ENCODE measurements around the gene SUPT4H1.

SUPT4H1 gene

GRCh38 chr17:58336456-58337209 lies 15.4 kb downstream of the SUPT4H1 start:
- Histone ChIP-seq H3K36me3 (ENCODE audit: insufficient read depth, low read depth, low read length) (no peaks in the 10 kb centered on the region), H3K9ac (ENCODE audit: low read depth, low read length) (peak overlapping the region; percentile 80; the same call in 1 of the 2 replicates), H3K4me1 (ENCODE audit: insufficient read depth, low read length) (peaks cover 23% of the 10 kb centered on the region), H3K9me3 (ENCODE audit: insufficient read depth, low read depth, low read length) (no peaks in the 10 kb centered on the region), H3K27me3 (ENCODE audit: insufficient read depth, low read length) (peaks cover 13% of the 10 kb centered on the region; the same call in 1 of the 2 replicates), H3K27ac (ENCODE audit: low read length) (peak overlapping the region; percentile 50), H3K4me3 (ENCODE audit: low read length) (no peak overlapping the region)

GRCh38 chr17:58335779-58336455 lies 16.1 kb downstream of the SUPT4H1 start:
- no peak overlapping the region for H3K9ac ChIP-seq (ENCODE audit: low read depth, low read length)
- no peak overlapping the region for H3K4me3 ChIP-seq (ENCODE audit: low read length)
- H3K27ac ChIP-seq (ENCODE audit: low read length) = no peak overlapping the region

GRCh38 chr17:58335061-58335731 lies 16.8 kb downstream of the SUPT4H1 start:
- Histone ChIP-seq H3K4me3 (ENCODE audit: low read length) (no peak overlapping the region), H3K27me3 (ENCODE audit: insufficient read depth, low read length) (peaks cover 13% of the 10 kb centered on the region; the same call in 1 of the 2 replicates), H3K27ac (ENCODE audit: low read length) (no peak overlapping the region), H3K36me3 (ENCODE audit: insufficient read depth, low read depth, low read length) (no peaks in the 10 kb centered on the region), H3K9ac (ENCODE audit: low read depth, low read length) (no peak overlapping the region), H3K4me1 (ENCODE audit: insufficient read depth, low read length) (peaks cover 23% of the 10 kb centered on the region), H3K9me3 (ENCODE audit: insufficient read depth, low read depth, low read length) (no peaks in the 10 kb centered on the region)

More at GRCh38 chr17:58335779-58336455, 16.1 kb downstream of the SUPT4H1 start:
- Histone ChIP-seq H3K27me3 (ENCODE audit: insufficient read depth, low read length) (peaks cover 13% of the 10 kb centered on the region; the same call in 1 of the 2 replicates), H3K4me1 (ENCODE audit: insufficient read depth, low read length) (peaks cover 23% of the 10 kb centered on the region), H3K9me3 (ENCODE audit: insufficient read depth, low read depth, low read length) (no peaks in the 10 kb centered on the region), H3K36me3 (ENCODE audit: insufficient read depth, low read depth, low read length) (no peaks in the 10 kb centered on the region)

GRCh38 chr17:58334661-58335060 lies 17.3 kb downstream of the SUPT4H1 start:
- H3K27ac ChIP-seq (ENCODE audit: low read length) = no peak overlapping the region

GRCh38 chr17:58334256-58334655 lies 17.7 kb downstream of the SUPT4H1 start:
- Histone ChIP-seq H3K36me3 (ENCODE audit: insufficient read depth, low read depth, low read length) (no peaks in the 10 kb centered on the region), H3K4me3 (ENCODE audit: low read length) (no peak overlapping the region), H3K9me3 (ENCODE audit: insufficient read depth, low read depth, low read length) (no peaks in the 10 kb centered on the region), H3K4me1 (ENCODE audit: insufficient read depth, low read length) (peaks cover 19% of the 10 kb centered on the region), H3K27me3 (ENCODE audit: insufficient read depth, low read length) (peaks cover 13% of the 10 kb centered on the region; the same call in 1 of the 2 replicates), H3K9ac (ENCODE audit: low read depth, low read length) (no peak overlapping the region), H3K27ac (ENCODE audit: low read length) (no peak overlapping the region)

More at GRCh38 chr17:58334661-58335060, 17.3 kb downstream of the SUPT4H1 start:
- Histone ChIP-seq H3K27me3 (ENCODE audit: insufficient read depth, low read length) (peaks cover 13% of the 10 kb centered on the region; the same call in 1 of the 2 replicates), H3K4me1 (ENCODE audit: insufficient read depth, low read length) (peaks cover 21% of the 10 kb centered on the region), H3K9me3 (ENCODE audit: insufficient read depth, low read depth, low read length) (no peaks in the 10 kb centered on the region), H3K4me3 (ENCODE audit: low read length) (no peak overlapping the region), H3K9ac (ENCODE audit: low read depth, low read length) (no peak overlapping the region), H3K36me3 (ENCODE audit: insufficient read depth, low read depth, low read length) (no peaks in the 10 kb centered on the region)

- H3K36me3 ChIP-seq (ENCODE audit: insufficient read depth, low read depth, low read length) = no peaks in the 10 kb centered on the region
- H3K9me3 ChIP-seq (ENCODE audit: insufficient read depth, low read depth, low read length) = no peaks in the 10 kb centered on the region
- no peak overlapping the region for H3K27ac ChIP-seq (ENCODE audit: low read length)
- H3K4me1 ChIP-seq (ENCODE audit: insufficient read depth, low read length) = peaks cover 19% of the 10 kb centered on the region
- H3K9ac ChIP-seq (ENCODE audit: low read depth, low read length) = no peak overlapping the region
- H3K4me3 ChIP-seq (ENCODE audit: low read length) = no peak overlapping the region
- H3K27me3 ChIP-seq (ENCODE audit: insufficient read depth, low read length) = peaks cover 13% of the 10 kb centered on the region; the same call in 1 of the 2 replicates
These were observed 18.2 kb downstream of the SUPT4H1 start for GRCh38 chr17:58333736-58334207.

GRCh38 chr17:58332778-58333735 lies 18.9 kb downstream of the SUPT4H1 start:
- H3K9me3 ChIP-seq (ENCODE audit: insufficient read depth, low read depth, low read length) = no peaks in the 10 kb centered on the region
- H3K36me3 ChIP-seq (ENCODE audit: insufficient read depth, low read depth, low read length) = no peaks in the 10 kb centered on the region
- H3K4me3 ChIP-seq (ENCODE audit: low read length) = no peak overlapping the region
- H3K27ac ChIP-seq (ENCODE audit: low read length) = no peak overlapping the region
- peaks cover 13% of the 10 kb centered on the region; the same call in 1 of the 2 replicates for H3K27me3 ChIP-seq (ENCODE audit: insufficient read depth, low read length)
- H3K9ac ChIP-seq (ENCODE audit: low read depth, low read length) = no peak overlapping the region
- H3K4me1 ChIP-seq (ENCODE audit: insufficient read depth, low read length) = peaks cover 15% of the 10 kb centered on the region

GRCh38 chr17:58331815-58332777 lies 19.9 kb downstream of the SUPT4H1 start:
- Histone ChIP-seq H3K9ac (ENCODE audit: low read depth, low read length) (no peak overlapping the region; the same call in 1 of the 2 replicates), H3K4me1 (ENCODE audit: insufficient read depth, low read length) (peaks cover 6% of the 10 kb centered on the region; the same call in 1 of the 2 replicates)

GRCh38 chr17:58330997-58331814 lies 20.8 kb downstream of the SUPT4H1 start:
- Histone ChIP-seq H3K9ac (ENCODE audit: low read depth, low read length) (no peak overlapping the region; the same call in 1 of the 2 replicates), H3K27ac (ENCODE audit: low read length) (peak overlapping the region; percentile 58), H3K4me3 (ENCODE audit: low read length) (no peak overlapping the region), H3K36me3 (ENCODE audit: insufficient read depth, low read depth, low read length) (no peaks in the 10 kb centered on the region), H3K27me3 (ENCODE audit: insufficient read depth, low read length) (no peaks in the 10 kb centered on the region), H3K9me3 (ENCODE audit: insufficient read depth, low read depth, low read length) (no peaks in the 10 kb centered on the region), H3K4me1 (ENCODE audit: insufficient read depth, low read length) (peaks cover 6% of the 10 kb centered on the region; the same call in 1 of the 2 replicates)

More at GRCh38 chr17:58331815-58332777, 19.9 kb downstream of the SUPT4H1 start:
- Histone ChIP-seq H3K36me3 (ENCODE audit: insufficient read depth, low read depth, low read length) (no peaks in the 10 kb centered on the region), H3K27ac (ENCODE audit: low read length) (peak overlapping the region; percentile 58), H3K9me3 (ENCODE audit: insufficient read depth, low read depth, low read length) (no peaks in the 10 kb centered on the region), H3K4me3 (ENCODE audit: low read length) (no peak overlapping the region), H3K27me3 (ENCODE audit: insufficient read depth, low read length) (peaks cover 6% of the 10 kb centered on the region; the same call in 1 of the 2 replicates)

Measured in iPS-20b (cell line).